Thoracic aorta (tissue), 2 donors: ENCODE measurements around the gene SWSAP1. TPM values are rescaled to one million over a fixed set of nuclear protein-coding genes. Genes with fewer than 3 reads are reported as not detected.

Source experiments
- ATAC-seq: fragments of 150-250 bp; one replicate; pipeline ENCODE4 v1.8.0; 2017; ENCODE audit warnings: low read depth; ENCODE audit not compliant: insufficient number of reproducible peaks, low FRiP score
- DNase-seq: peaks from one replicate; pipeline ENCODE4 v3.0.0-alpha.2; 2020; ENCODE audit warnings: low spot score
- H3K27ac ChIP-seq, 2 donors: fragments of 200-600 bp; sonication (generic); 1 replicate in 1 of 2; 2 replicates in 1 of 2; pipeline ENCODE4 v1.5.1; 2016; ENCODE audit warnings: mild to moderate bottlenecking in 2 of 2, moderate library complexity in 2 of 2
- H3K27me3 ChIP-seq: fragments of 200-600 bp; sonication (generic); replicated peaks from 2 replicates; pipeline ENCODE4 v1.6.0; 2016; ENCODE audit warnings: mild to moderate bottlenecking; ENCODE audit not compliant: insufficient read depth
- H3K36me3 ChIP-seq: fragments of 200-600 bp; sonication (generic); one replicate; pipeline ENCODE4 v1.5.1; 2016
- H3K4me1 ChIP-seq, 2 donors: fragments of 200-600 bp; sonication (generic); 1 replicate in 1 of 2; 2 replicates in 1 of 2; pipeline versions ENCODE4 v1.5.1 to v1.6.0; 2016; ENCODE audit warnings: low read depth in 2 of 2, mild to moderate bottlenecking in 1 of 2; ENCODE audit not compliant: control insufficient read depth in 1 of 2
- H3K4me3 ChIP-seq: fragments of 200-600 bp; sonication (generic); 2 replicates; pipeline ENCODE4 v1.5.1; 2016; ENCODE audit warnings: mild to moderate bottlenecking
- H3K9me3 ChIP-seq: fragments of 200-600 bp; sonication (generic); 2 replicates; pipeline ENCODE4 v1.5.1; 2016
- total RNA-seq, 2 donors: library from RNA; depleted of rRNA; stranded (reverse); fragments of >200 nt; gene quantifications; one replicate each; pipeline versions ENCODE4 v1.1.0 to v1.2.3, GENCODE V29; 2016
- TF ChIP-seq, protein P1 (sequence below): fragments of 200-600 bp; sonication (generic); IDR thresholded peaks from one replicate; pipeline ENCODE4 v1.5.1; 2019; ENCODE audit warnings: antibody characterized with exemption

Gene SWSAP1
- total RNA-seq, 2 donors from 2014 or later = 1.2 to 1.5 TPM

DNA sequence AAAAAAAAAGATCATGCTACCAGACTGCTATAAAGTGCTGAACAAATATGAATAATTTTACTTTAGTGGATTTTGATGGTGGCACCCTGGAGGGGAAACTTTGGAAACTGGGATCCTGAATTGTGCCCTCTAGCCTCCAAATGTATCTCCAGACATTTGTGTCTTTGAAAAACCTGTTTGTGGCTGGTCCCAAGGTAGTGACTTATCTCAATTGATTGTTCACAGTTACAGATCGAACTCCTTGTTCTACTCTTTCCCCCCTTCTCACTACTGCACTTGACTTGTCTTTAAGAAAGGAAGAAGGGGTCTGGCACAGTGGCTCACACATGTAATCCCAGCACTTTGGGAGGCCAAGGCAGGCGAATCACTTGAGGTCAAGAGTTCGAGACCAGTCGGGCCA is 34.1 kb downstream of the SWSAP1 start:
- Histone ChIP-seq H3K27ac (no peak overlapping the region), H3K4me3 (no peak overlapping the region), H3K9me3 (no peaks in the 10 kb centered on the region), H3K36me3 (no peaks in the 10 kb centered on the region), H3K27me3 (no peaks in the 10 kb centered on the region), H3K4me1 (no peaks in the 10 kb centered on the region)
- DNase-seq = no peak
- TF ChIP-seq, protein P1, sequence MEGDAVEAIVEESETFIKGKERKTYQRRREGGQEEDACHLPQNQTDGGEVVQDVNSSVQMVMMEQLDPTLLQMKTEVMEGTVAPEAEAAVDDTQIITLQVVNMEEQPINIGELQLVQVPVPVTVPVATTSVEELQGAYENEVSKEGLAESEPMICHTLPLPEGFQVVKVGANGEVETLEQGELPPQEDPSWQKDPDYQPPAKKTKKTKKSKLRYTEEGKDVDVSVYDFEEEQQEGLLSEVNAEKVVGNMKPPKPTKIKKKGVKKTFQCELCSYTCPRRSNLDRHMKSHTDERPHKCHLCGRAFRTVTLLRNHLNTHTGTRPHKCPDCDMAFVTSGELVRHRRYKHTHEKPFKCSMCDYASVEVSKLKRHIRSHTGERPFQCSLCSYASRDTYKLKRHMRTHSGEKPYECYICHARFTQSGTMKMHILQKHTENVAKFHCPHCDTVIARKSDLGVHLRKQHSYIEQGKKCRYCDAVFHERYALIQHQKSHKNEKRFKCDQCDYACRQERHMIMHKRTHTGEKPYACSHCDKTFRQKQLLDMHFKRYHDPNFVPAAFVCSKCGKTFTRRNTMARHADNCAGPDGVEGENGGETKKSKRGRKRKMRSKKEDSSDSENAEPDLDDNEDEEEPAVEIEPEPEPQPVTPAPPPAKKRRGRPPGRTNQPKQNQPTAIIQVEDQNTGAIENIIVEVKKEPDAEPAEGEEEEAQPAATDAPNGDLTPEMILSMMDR = no peak
- no peak for ATAC-seq

DNA sequence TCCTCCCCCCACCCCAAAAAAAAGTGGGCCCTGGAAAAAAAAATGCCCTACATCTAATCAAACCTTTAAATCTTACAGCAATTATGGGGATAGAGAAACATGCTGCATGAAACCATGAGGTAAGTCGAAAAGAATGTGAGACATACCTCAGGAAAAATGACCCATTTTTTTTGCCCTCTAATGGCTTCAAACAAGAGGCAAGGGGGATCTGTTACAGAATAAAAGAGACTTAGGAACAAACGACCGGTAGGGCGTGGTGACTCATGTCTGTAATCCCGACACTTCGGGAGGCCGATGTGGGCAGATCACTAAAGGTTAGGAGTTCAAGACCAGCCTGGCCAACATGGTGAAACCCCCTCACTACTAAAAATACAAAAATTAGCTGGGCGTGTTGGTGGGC is 36.2 kb downstream of the SWSAP1 start:
- TF ChIP-seq, protein P1 = no peak
- ATAC-seq (no peak), DNase-seq (no peak)
- Histone ChIP-seq H3K9me3 (no peaks in the 10 kb centered on the region), H3K4me1 (no peaks in the 10 kb centered on the region), H3K27me3 (no peaks in the 10 kb centered on the region), H3K36me3 (no peaks in the 10 kb centered on the region), H3K4me3 (no peak overlapping the region), H3K27ac (no peak overlapping the region)

DNA sequence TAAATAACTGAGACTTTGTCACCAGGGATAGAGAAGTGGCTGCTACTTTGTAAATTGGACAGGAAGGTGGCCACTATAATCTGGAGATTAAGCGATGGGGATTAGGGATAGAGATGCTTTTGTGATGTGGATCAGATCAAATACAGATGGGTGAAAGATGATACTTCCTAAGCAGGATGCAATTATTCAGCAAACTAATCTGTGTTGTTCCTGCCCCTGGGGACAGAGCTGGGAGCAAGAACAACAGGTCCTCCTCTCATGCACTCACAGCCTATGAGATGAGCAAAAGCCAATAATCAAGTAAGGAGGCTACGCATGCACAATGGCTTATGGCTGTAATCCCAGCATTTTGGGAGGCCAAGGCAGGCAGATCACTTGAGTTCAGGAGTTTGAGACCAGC is 40.1 kb downstream of the SWSAP1 start:
- Histone ChIP-seq H3K4me3 (no peak overlapping the region), H3K4me1 (peaks cover 0 to 11% of the 10 kb centered on the region in 2 donors), H3K27me3 (no peaks in the 10 kb centered on the region), H3K36me3 (no peaks in the 10 kb centered on the region), H3K9me3 (no peaks in the 10 kb centered on the region), H3K27ac (no peak overlapping the region)
- TF ChIP-seq, protein P1 = no peak
- ATAC-seq (no peak), DNase-seq (no peak)

DNA sequence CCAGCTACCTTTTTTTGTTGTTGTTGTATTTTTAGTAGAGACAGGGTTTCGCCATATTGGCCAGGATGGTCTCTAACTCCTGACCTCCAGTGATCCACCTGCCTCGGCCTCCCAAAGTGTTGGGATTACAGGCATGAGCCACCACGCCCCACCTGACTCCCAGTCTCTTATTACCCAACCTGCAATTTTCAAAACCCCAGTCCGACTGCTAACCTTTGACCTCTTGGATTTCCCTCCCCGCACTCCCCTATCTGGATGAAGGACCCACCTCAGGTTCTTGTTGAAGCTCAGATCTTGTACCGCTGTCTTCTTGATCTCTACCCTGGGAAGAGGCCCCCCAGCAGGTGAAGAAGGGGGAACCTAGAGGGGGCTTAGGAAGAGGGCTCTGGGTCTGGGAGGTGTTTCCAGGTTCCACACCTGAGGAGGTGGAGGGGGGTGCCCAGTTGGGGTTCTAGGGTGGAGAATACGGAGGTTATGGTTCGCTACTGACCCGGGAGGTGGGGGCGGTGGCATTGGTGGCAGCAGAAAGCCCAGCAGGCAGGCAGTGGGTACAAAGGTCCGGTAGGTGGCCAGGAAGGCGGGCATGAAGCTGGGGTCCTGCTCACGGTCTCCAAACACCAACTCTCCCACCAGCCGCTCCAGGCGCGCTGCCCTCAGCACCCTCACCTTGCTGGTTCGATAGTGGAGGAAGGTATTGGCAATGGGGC is 42.0 kb downstream of the SWSAP1 start:
- H3K36me3 ChIP-seq = no peaks in the 10 kb centered on the region
- no peak overlapping the region for H3K4me3 ChIP-seq
- peaks cover 7% of the 10 kb centered on the region for H3K27me3 ChIP-seq
- no peak overlapping the region for H3K27ac ChIP-seq
- no peaks in the 10 kb centered on the region for H3K9me3 ChIP-seq
- TF ChIP-seq, protein P1 = no peak
- peaks cover 6 to 26% of the 10 kb centered on the region in 2 donors for H3K4me1 ChIP-seq
- ATAC-seq (no peak), DNase-seq (no peak)

DNA sequence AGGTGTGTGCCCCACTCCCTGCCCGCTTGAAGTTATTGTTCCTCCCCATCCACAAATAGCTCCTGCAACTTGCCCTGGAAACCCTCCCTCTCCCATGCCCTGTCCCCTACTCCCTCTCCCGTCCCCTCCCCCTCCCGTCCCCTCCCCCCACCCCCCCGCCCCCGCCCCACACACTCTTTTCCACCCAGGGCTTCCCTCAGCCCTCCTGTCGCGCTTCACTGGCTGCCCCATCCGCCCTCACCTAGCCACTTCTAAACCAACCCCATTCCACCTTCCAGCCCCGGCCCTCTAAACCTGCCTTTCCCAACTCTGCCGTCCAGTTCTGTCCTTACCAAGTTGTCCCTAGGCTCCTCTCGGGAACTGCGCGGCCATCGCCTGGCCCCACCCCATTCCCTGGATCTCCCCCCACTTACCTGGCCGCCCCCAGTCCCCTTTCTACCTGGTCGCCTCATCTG is 43.7 kb downstream of the SWSAP1 start:
- ATAC-seq = no peak
- H3K27me3 ChIP-seq = peaks cover 13% of the 10 kb centered on the region
- no peak overlapping the region for H3K27ac ChIP-seq

More for the DNA sequence above, 43.7 kb downstream of the SWSAP1 start:
- no peak for DNase-seq
- peaks cover 17 to 42% of the 10 kb centered on the region in 2 donors for H3K4me1 ChIP-seq
- peak overlapping the region; percentile 74 for H3K4me3 ChIP-seq
- no peaks in the 10 kb centered on the region for H3K9me3 ChIP-seq
- H3K36me3 ChIP-seq = no peaks in the 10 kb centered on the region
- TF ChIP-seq, protein P1 = no peak
